Activated CD4-positive, alpha-beta T cell treated with anti-CD3 and anti-CD28 coated beads, Interleukin-2, amount 50 U/mL, for 16 hours (primary cell): ENCODE results near the gene FYCO1.

Experiments
- DNase-seq: peaks from one replicate; pipeline ENCODE4 v3.0.0-alpha.2; 2020

FYCO1 gene

GRCh38 chr3:45940004-45940780, 55.4 kb downstream of the FYCO1 start:
- no peak for DNase-seq

GRCh38 chr3:45939341-45939771, 56.3 kb downstream of the FYCO1 start:
- no peak for DNase-seq

- DNase-seq = peak; percentile 87
Measured at GRCh38 chr3:45938864-45939263, 56.8 kb downstream of the FYCO1 start.

- DNase-seq = no peak
Measured at GRCh38 chr3:45938043-45938435, 57.6 kb downstream of the FYCO1 start.

- no peak for DNase-seq
Measured at GRCh38 chr3:45937206-45938042, 58.2 kb downstream of the FYCO1 start.

GRCh38 chr3:45936261-45936660, 59.4 kb downstream of the FYCO1 start:
- DNase-seq = no peak

GRCh38 chr3:45933591-45933990, 62.0 kb downstream of the FYCO1 start:
- no peak for DNase-seq

- no peak for DNase-seq
Measured at GRCh38 chr3:45932112-45932511, 63.5 kb downstream of the FYCO1 start.

- DNase-seq = no peak
Measured at GRCh38 chr3:45931496-45931895, 64.1 kb downstream of the FYCO1 start.

GRCh38 chr3:45929042-45929679, 66.5 kb downstream of the FYCO1 start:
- DNase-seq = peak; percentile 57

- no peak for DNase-seq
Measured at GRCh38 chr3:45927881-45928280, 67.7 kb downstream of the FYCO1 start.

GRCh38 chr3:45923755-45924154, 71.9 kb downstream of the FYCO1 start:
- no peak for DNase-seq

- DNase-seq = no peak
Measured at GRCh38 chr3:45922950-45923590, 72.6 kb downstream of the FYCO1 start.

- no peak for DNase-seq
Measured at GRCh38 chr3:45922039-45922326, 73.6 kb downstream of the FYCO1 start.

- no peak for DNase-seq
Measured at GRCh38 chr3:45921158-45922038, 74.2 kb downstream of the FYCO1 start.

- DNase-seq = no peak
Measured at GRCh38 chr3:45917146-45917898, 78.3 kb downstream of the FYCO1 start.

GRCh38 chr3:45915518-45916231, 79.9 kb downstream of the FYCO1 start:
- peak; percentile 91 for DNase-seq

- DNase-seq = no peak
Measured at GRCh38 chr3:45915059-45915439, 80.6 kb downstream of the FYCO1 start.

- DNase-seq = no peak
Measured at GRCh38 chr3:45914362-45915058, 81.1 kb downstream of the FYCO1 start.

- DNase-seq = no peak
Measured at GRCh38 chr3:45912435-45912834, 83.2 kb downstream of the FYCO1 start.
